Measurements from ENCODE around the gene NSUN6.
"Not testable (repeated sequence)": the region's sequence is repeated elsewhere in the genome, so short reads cannot be mapped to it uniquely, and the experiment has no call there.

The NSUN6 gene

GRCh38 chr10:18572959-18573561 lies 78.3 kb downstream of the NSUN6 start:
- DNase-seq (ENCODE audit: low spot score), result no peak
- Mint-ChIP-seq H3K4me1 (ENCODE audit: low read depth) (no peaks in the 10 kb centered on the region), H3K27me3 (ENCODE audit: low read depth) (no peaks in the 10 kb centered on the region), H3K27ac (no peak overlapping the region), H3K4me3 (no peak overlapping the region), H3K9me3 (peaks cover 20% of the 10 kb centered on the region), H3K36me3 (ENCODE audit: low read depth) (peaks cover 25% of the 10 kb centered on the region)

DNA sequence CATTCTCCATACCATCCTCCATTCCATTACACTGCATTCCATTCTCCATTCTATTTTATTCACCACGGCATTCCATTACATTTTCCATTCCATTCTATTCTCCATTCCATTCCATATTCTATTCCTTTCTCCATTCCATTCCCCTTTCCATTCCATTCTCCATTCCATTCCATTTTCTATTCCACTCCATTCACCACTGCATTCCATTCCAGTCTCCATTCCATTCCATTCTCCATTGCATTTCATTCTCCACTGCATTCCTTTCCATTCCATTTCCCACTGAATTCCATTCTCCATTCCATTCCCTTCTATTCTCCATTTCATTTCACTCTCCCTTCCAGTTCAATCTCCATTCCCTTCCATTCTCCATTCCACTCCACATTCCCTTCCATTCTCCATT lies 79.6 kb downstream of the NSUN6 start:
- DNase-seq (ENCODE audit: low spot score), result no peak
- Mint-ChIP-seq H3K27ac (no peak overlapping the region), H3K27me3 (ENCODE audit: low read depth) (no peaks in the 10 kb centered on the region)

GRCh38 chr10:18571076-18571475 lies 80.3 kb downstream of the NSUN6 start:
- no peak for DNase-seq (ENCODE audit: low spot score)
- H3K36me3 Mint-ChIP-seq (ENCODE audit: low read depth), result peaks cover 8% of the 10 kb centered on the region
- H3K27ac Mint-ChIP-seq, result no peak overlapping the region
- peaks cover 7% of the 10 kb centered on the region for H3K9me3 Mint-ChIP-seq
- no peaks in the 10 kb centered on the region for H3K27me3 Mint-ChIP-seq (ENCODE audit: low read depth)
- no peaks in the 10 kb centered on the region for H3K4me1 Mint-ChIP-seq (ENCODE audit: low read depth)
- H3K4me3 Mint-ChIP-seq, result no peak overlapping the region

More for the DNA sequence above, 79.6 kb downstream of the NSUN6 start:
- Mint-ChIP-seq H3K9me3 (peaks cover 10% of the 10 kb centered on the region), H3K36me3 (ENCODE audit: low read depth) (peaks cover 13% of the 10 kb centered on the region), H3K4me3 (no peak overlapping the region), H3K4me1 (ENCODE audit: low read depth) (no peaks in the 10 kb centered on the region)

DNA sequence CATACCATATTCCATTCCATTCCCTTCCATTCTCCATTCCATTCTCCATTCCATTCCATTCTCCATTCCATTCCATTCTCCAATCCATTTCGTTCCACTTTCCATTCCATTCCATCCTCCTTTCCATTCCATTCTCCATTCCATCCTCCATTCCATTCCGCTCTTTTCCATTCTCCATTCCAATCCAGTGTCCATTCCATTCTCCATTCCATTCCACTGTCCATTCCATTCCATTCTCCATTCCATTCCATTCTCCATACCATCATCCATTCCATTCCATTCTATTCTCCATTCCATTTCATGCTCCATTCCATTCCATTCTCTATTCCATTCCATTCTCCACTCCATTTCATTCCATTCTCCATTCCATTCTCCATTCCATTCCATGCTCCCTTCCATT lies 81.0 kb downstream of the NSUN6 start:
- H3K4me1 Mint-ChIP-seq (ENCODE audit: low read depth), result not testable (repeated sequence)

DNA sequence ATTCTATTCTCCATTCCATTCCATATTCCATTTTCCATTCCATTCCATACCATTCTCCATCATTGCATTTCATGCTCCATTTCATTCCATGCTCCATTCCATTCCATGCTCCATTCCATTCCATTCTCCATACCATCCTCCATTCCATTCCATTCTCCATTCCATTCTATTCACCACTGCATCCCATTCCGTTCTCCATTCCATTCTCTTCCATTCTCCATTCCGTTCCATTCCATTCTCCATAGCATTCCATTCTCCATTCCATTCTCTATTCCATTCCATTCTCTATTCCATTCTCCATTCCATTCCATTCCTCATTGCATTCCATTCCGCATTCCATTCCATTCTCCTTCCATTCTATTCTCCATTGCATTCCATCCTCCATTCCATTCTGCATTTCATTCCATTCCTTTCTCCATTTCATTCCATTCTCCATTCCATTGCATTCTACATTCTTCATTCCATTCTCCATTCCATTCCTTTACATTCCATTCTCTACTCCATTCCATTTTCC lies 84.0 kb downstream of the NSUN6 start:
- no peaks in the 10 kb centered on the region for H3K4me1 Mint-ChIP-seq (ENCODE audit: low read depth)
- DNase-seq (ENCODE audit: low spot score), result no peak
- no peaks in the 10 kb centered on the region for H3K36me3 Mint-ChIP-seq (ENCODE audit: low read depth)
- no peaks in the 10 kb centered on the region for H3K9me3 Mint-ChIP-seq
- no peak overlapping the region for H3K4me3 Mint-ChIP-seq
- no peak overlapping the region for H3K27ac Mint-ChIP-seq
- no peaks in the 10 kb centered on the region for H3K27me3 Mint-ChIP-seq (ENCODE audit: low read depth)

More for the DNA sequence above, 81.0 kb downstream of the NSUN6 start:
- H3K27me3 Mint-ChIP-seq (ENCODE audit: low read depth); H3K4me3 Mint-ChIP-seq; H3K36me3 Mint-ChIP-seq (ENCODE audit: low read depth); H3K9me3 Mint-ChIP-seq; DNase-seq (ENCODE audit: low spot score); H3K27ac Mint-ChIP-seq: not testable (repeated sequence)

- DNase-seq (ENCODE audit: low spot score), result no peak
- Mint-ChIP-seq H3K36me3 (ENCODE audit: low read depth) (no peaks in the 10 kb centered on the region), H3K9me3 (no peaks in the 10 kb centered on the region), H3K27ac (no peak overlapping the region), H3K4me3 (no peak overlapping the region), H3K4me1 (ENCODE audit: low read depth) (no peaks in the 10 kb centered on the region), H3K27me3 (ENCODE audit: low read depth) (no peaks in the 10 kb centered on the region)
Measured at GRCh38 chr10:18566177-18566576, 85.2 kb downstream of the NSUN6 start.

DNA sequence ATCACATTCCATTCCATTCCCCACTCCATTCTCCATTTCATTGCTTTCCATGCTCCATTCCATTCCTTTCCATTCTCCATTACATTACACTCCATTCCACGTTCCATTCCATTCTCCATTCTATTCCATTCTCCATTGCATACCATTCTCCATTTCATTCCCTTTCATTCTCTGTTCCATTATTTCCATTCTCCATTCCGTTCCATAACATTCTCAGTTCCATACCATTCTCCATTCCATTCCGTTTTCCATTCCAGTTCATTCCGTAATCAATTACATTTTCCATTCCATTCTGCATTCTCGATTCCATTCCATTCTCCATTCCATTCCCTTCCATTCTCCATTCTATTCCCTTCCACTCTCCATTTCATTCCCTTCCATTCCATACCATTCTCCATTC lies 86.4 kb downstream of the NSUN6 start:
- Mint-ChIP-seq H3K27ac (no peak overlapping the region), H3K27me3 (ENCODE audit: low read depth) (no peaks in the 10 kb centered on the region), H3K4me1 (ENCODE audit: low read depth) (no peaks in the 10 kb centered on the region), H3K4me3 (no peak overlapping the region), H3K36me3 (ENCODE audit: low read depth) (no peaks in the 10 kb centered on the region), H3K9me3 (no peaks in the 10 kb centered on the region)
- no peak for DNase-seq (ENCODE audit: low spot score)

DNA sequence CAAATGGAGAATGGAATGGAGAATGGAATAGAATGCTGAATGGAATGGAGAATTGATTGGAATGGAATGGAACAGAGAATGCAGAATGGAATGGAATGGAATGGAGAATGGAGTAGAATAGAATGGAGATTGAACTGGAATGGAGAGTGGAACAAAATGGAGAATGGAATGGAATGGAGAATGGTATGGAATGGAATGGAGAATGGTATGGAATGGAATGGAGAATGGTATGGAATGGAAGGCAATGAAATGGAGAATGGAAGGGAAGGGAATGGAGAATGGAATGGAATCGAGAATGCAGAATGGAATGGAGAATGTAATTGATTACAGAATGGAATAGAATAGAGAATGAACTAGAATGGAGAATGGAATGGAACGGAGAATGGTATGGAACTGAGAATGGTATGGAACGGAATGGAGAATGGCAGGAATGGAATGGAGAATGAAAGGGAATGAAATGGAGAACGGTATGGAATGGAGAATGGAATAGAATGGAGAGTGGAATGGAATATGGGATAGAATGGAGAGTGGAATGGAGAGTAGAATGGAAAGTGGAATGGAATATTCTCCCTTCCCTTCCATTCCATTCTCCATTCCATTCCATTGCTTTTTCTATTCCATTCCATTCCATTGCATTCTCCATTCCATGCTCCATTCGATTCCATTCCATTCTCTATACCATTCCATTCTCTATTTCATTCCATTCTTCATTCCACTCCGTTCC lies 88.2 kb downstream of the NSUN6 start:
- DNase-seq (ENCODE audit: low spot score), result no peak
- no peaks in the 10 kb centered on the region for H3K9me3 Mint-ChIP-seq
- H3K4me3 Mint-ChIP-seq, result no peak overlapping the region
- H3K4me1 Mint-ChIP-seq (ENCODE audit: low read depth), result no peaks in the 10 kb centered on the region
- H3K27ac Mint-ChIP-seq, result no peak overlapping the region
- H3K27me3 Mint-ChIP-seq (ENCODE audit: low read depth), result no peaks in the 10 kb centered on the region
- H3K36me3 Mint-ChIP-seq (ENCODE audit: low read depth), result no peaks in the 10 kb centered on the region

DNA sequence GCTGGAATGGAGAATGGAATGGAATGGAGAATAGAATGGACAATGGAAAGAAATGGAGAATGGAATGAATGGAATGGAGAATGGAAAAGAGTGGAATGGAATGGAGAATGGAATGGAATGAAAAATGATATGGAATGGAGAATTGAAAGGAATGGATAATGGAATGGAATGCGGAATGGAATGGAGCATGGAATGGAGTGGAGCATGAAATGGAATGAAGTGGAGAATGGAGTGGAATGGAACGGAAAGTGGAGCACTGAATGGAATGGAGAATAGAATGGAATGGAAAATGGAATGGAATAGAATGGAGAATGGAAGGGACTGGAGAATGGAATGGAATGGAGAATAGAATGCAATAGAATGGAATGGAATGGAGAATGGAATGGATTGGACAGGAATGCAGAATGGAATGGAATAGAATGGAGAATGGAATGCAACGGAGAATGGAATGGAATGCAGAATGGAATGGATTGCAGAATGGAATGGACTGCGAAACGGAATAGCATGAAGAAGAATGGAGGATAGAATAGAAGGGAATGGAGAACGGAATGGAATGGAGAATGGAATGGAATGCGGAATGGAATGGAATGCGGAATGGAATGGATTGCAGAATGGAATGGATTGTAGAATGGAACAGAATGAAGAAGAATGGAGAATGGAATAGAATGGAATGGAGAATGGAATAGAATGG lies 89.4 kb downstream of the NSUN6 start:
- Mint-ChIP-seq H3K9me3 (no peaks in the 10 kb centered on the region), H3K4me3 (no peak overlapping the region), H3K27ac (no peak overlapping the region), H3K4me1 (ENCODE audit: low read depth) (no peaks in the 10 kb centered on the region), H3K36me3 (ENCODE audit: low read depth) (no peaks in the 10 kb centered on the region), H3K27me3 (ENCODE audit: low read depth) (no peaks in the 10 kb centered on the region)
- DNase-seq (ENCODE audit: low spot score), result no peak

DNA sequence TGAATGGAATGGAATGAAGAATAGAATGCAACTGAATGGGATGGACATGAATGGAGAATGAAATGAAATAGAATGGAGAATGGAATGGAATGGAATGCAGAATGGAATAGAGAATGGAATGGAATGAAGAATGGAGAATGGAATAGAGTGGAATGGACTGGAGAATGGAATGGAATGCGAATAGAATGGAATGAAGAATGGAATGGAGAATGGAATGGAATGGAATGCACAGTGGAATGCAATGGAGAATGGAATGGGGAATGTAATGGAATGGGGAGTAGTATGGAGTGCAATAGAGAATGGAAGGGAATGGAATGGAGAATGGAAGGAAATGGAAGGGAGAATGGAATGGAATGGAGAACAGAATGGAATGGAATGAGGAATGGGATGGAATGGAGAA lies 93.4 kb downstream of the NSUN6 start:
- DNase-seq (ENCODE audit: low spot score), result no peak
- Mint-ChIP-seq H3K4me3 (no peak overlapping the region), H3K36me3 (ENCODE audit: low read depth) (no peaks in the 10 kb centered on the region), H3K4me1 (ENCODE audit: low read depth) (no peaks in the 10 kb centered on the region), H3K9me3 (no peaks in the 10 kb centered on the region), H3K27me3 (ENCODE audit: low read depth) (no peaks in the 10 kb centered on the region), H3K27ac (no peak overlapping the region)

- Mint-ChIP-seq H3K27ac (no peak overlapping the region), H3K4me1 (ENCODE audit: low read depth) (no peaks in the 10 kb centered on the region), H3K9me3 (no peaks in the 10 kb centered on the region), H3K27me3 (ENCODE audit: low read depth) (no peaks in the 10 kb centered on the region), H3K4me3 (no peak overlapping the region), H3K36me3 (ENCODE audit: low read depth) (no peaks in the 10 kb centered on the region)
- DNase-seq (ENCODE audit: low spot score), result no peak
Measured at GRCh38 chr10:18556522-18557147, 94.8 kb downstream of the NSUN6 start.

DNA sequence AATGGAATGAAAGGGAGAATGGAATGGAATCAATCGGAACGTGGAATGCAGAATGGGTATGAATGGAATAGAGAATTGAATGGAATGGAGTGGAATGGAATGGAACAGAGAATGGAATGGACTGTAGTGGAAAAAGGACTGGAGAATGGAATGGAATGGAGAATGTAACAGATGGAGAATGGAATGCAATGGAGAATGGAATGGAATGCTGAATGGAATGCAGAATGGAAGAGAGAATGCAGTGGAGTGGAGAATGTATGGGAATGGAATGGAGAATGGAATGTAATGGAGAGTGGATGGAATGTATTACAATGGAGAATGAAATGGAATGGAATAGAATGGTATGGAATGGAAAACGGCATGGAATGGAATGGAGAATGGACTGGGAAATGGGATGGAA lies 96.9 kb downstream of the NSUN6 start:
- DNase-seq (ENCODE audit: low spot score), result no peak
- Mint-ChIP-seq H3K36me3 (ENCODE audit: low read depth) (peaks cover 12% of the 10 kb centered on the region), H3K27ac (no peak overlapping the region), H3K4me3 (no peak overlapping the region), H3K27me3 (ENCODE audit: low read depth) (no peaks in the 10 kb centered on the region), H3K9me3 (no peaks in the 10 kb centered on the region), H3K4me1 (ENCODE audit: low read depth) (no peaks in the 10 kb centered on the region)

- Mint-ChIP-seq H3K4me3 (no peak overlapping the region), H3K27me3 (ENCODE audit: low read depth) (no peaks in the 10 kb centered on the region), H3K4me1 (ENCODE audit: low read depth) (no peaks in the 10 kb centered on the region), H3K9me3 (no peaks in the 10 kb centered on the region), H3K27ac (no peak overlapping the region), H3K36me3 (ENCODE audit: low read depth) (peaks cover 23% of the 10 kb centered on the region)
- DNase-seq (ENCODE audit: low spot score), result no peak
Measured at GRCh38 chr10:18551473-18551872, 99.9 kb downstream of the NSUN6 start.

GRCh38 chr10:18549105-18549504 lies 102.3 kb downstream of the NSUN6 start:
- Mint-ChIP-seq H3K4me3 (no peak overlapping the region), H3K4me1 (ENCODE audit: low read depth) (peaks cover 2% of the 10 kb centered on the region), H3K27ac (no peak overlapping the region), H3K27me3 (ENCODE audit: low read depth) (no peaks in the 10 kb centered on the region), H3K36me3 (ENCODE audit: low read depth) (peaks cover 31% of the 10 kb centered on the region), H3K9me3 (no peaks in the 10 kb centered on the region)
- no peak for DNase-seq (ENCODE audit: low spot score)

Data from T-helper 2 cell treated with Interferon-gamma antibody and Interleukin-4, amounts not matched to agents 5 μg/mL and 100 μg/mL, for 36 hours (primary cell).